Fibroblast of skin of right biceps (primary cell): ENCODE results near the gene EAPP.
"Not testable (repeated sequence)": the region's sequence is repeated elsewhere in the genome, so short reads cannot be mapped to it uniquely, and the experiment has no call there.

Experiments used
- DNase-seq: peaks from one replicate; pipeline ENCODE4 v3.0.0-alpha.2; 2013

EAPP gene

GRCh38 chr14:34537677-34538009 is 1.9 kb downstream of the EAPP start:
- no peak for DNase-seq

GRCh38 chr14:34536951-34537676 is 2.4 kb downstream of the EAPP start:
- DNase-seq = peak; percentile 69

GRCh38 chr14:34527591-34527990 is 11.9 kb downstream of the EAPP start:
- DNase-seq = no peak

GRCh38 chr14:34524216-34524615 is 15.3 kb downstream of the EAPP start:
- not testable (repeated sequence) for DNase-seq

- DNase-seq = no peak
These were observed 17.0 kb downstream of the EAPP start for GRCh38 chr14:34522496-34522895.

GRCh38 chr14:34521071-34521470 is 18.4 kb downstream of the EAPP start:
- DNase-seq = not testable (repeated sequence)

- DNase-seq = not testable (repeated sequence)
These were observed 19.1 kb downstream of the EAPP start for GRCh38 chr14:34520304-34520970.

GRCh38 chr14:34507884-34508283 is 31.6 kb downstream of the EAPP start:
- no peak for DNase-seq

GRCh38 chr14:34507459-34507858 is 32.0 kb downstream of the EAPP start:
- DNase-seq = no peak

GRCh38 chr14:34505124-34505491 is 34.4 kb downstream of the EAPP start:
- DNase-seq = not testable (repeated sequence)

- not testable (repeated sequence) for DNase-seq
These were observed 35.5 kb downstream of the EAPP start for GRCh38 chr14:34504027-34504426.

- peak; percentile 66 for DNase-seq
These were observed 36.8 kb downstream of the EAPP start for GRCh38 chr14:34502545-34503225.

- DNase-seq = peak; percentile 37
These were observed 37.5 kb downstream of the EAPP start for GRCh38 chr14:34502001-34502400.

- no peak for DNase-seq
These were observed 38.4 kb downstream of the EAPP start for GRCh38 chr14:34501004-34501580.

- DNase-seq = no peak
These were observed 40.7 kb downstream of the EAPP start for GRCh38 chr14:34498684-34499412.

- DNase-seq = peak; percentile 98
These were observed 42.6 kb downstream of the EAPP start for GRCh38 chr14:34496679-34497513.

GRCh38 chr14:34496007-34496678 is 43.4 kb downstream of the EAPP start:
- DNase-seq = no peak

GRCh38 chr14:34489324-34489723 is 50.2 kb downstream of the EAPP start:
- DNase-seq = no peak

GRCh38 chr14:34488528-34488927 is 51.0 kb downstream of the EAPP start:
- DNase-seq = no peak

GRCh38 chr14:34484726-34485125 is 54.8 kb downstream of the EAPP start:
- no peak for DNase-seq

GRCh38 chr14:34482463-34482862 is 57.0 kb downstream of the EAPP start:
- no peak for DNase-seq

- no peak for DNase-seq
These were observed 59.8 kb downstream of the EAPP start for GRCh38 chr14:34479694-34480093.
